GM23248 (cell line): Measurements from ENCODE around the gene GLYAT. TPM values are rescaled to one million over a fixed set of nuclear protein-coding genes. Genes with fewer than 3 reads are reported as not detected.

Source experiments
- DNase-seq: peaks from one replicate; pipeline ENCODE4 v3.0.0-alpha.2; 2015
- H2AFZ ChIP-seq: fragments of 200-600 bp; sonication (generic); 2 replicates; pipeline ENCODE4 v1.6.1; 2016; ENCODE audit warnings: antibody characterized with exemption
- H3F3A ChIP-seq: fragments of 200-600 bp; sonication (generic); 2 replicates; pipeline ENCODE4 v1.6.1; 2016; ENCODE audit warnings: mild to moderate bottlenecking, antibody characterized with exemption, mixed run types; ENCODE audit not compliant: insufficient read depth
- H3K27ac ChIP-seq: fragments of 200-600 bp; sonication (generic); 2 replicates; pipeline ENCODE4 v1.5.1; 2016; ENCODE audit warnings: mild to moderate bottlenecking
- H3K27me3 ChIP-seq: fragments of 200-600 bp; sonication (generic); replicated peaks from 2 replicates; pipeline ENCODE4 v1.6.1; 2016; ENCODE audit warnings: mild to moderate bottlenecking; ENCODE audit not compliant: insufficient read depth
- H3K36me3 ChIP-seq: fragments of 200-600 bp; sonication (generic); 2 replicates; pipeline ENCODE4 v1.6.1; 2016; ENCODE audit warnings: low read depth, mild to moderate bottlenecking
- H3K4me1 ChIP-seq: fragments of 200-600 bp; sonication (generic); 2 replicates; pipeline ENCODE4 v1.6.1; 2016; ENCODE audit warnings: mild to moderate bottlenecking; ENCODE audit not compliant: insufficient read depth
- H3K4me2 ChIP-seq: fragments of 200-600 bp; sonication (generic); one replicate; pipeline ENCODE4 v1.6.1; 2016; ENCODE audit warnings: mild to moderate bottlenecking; ENCODE audit not compliant: unreplicated experiment
- H3K4me3 ChIP-seq: fragments of 200-600 bp; sonication (generic); 2 replicates; pipeline ENCODE4 v1.5.1; 2016; ENCODE audit warnings: mild to moderate bottlenecking
- H3K79me2 ChIP-seq: fragments of 200-600 bp; sonication (generic); 2 replicates; pipeline ENCODE4 v1.6.1; 2016; ENCODE audit warnings: mild to moderate bottlenecking; ENCODE audit not compliant: insufficient read depth
- H3K9ac ChIP-seq: fragments of 200-600 bp; sonication (generic); 2 replicates; pipeline ENCODE4 v1.6.1; 2016; ENCODE audit warnings: mild to moderate bottlenecking
- H3K9me2 ChIP-seq: fragments of 200-600 bp; sonication (generic); 2 replicates; pipeline ENCODE4 v1.6.1; 2016; ENCODE audit warnings: mixed run types, mild to moderate bottlenecking, moderate library complexity; ENCODE audit not compliant: insufficient read depth
- H3K9me3 ChIP-seq: fragments of 200-600 bp; sonication (generic); one replicate; pipeline ENCODE4 v1.6.1; 2017; ENCODE audit warnings: low read depth
- H4K20me1 ChIP-seq: fragments of 200-600 bp; sonication (generic); 2 replicates; pipeline ENCODE4 v1.6.0; 2016; ENCODE audit not compliant: insufficient read depth
- EZH2 ChIP-seq: fragments of 200-600 bp; sonication (generic); IDR thresholded peaks from 2 replicates; pipeline ENCODE4 v1.6.1; 2018; ENCODE audit warnings: antibody characterized with exemption, mild to moderate bottlenecking; ENCODE audit not compliant: insufficient read depth, poor library complexity, severe bottlenecking
- EZH2phosphoT487 ChIP-seq: fragments of 200-600 bp; sonication (generic); IDR thresholded peaks from 2 replicates; pipeline ENCODE4 v1.6.1; 2018; ENCODE audit warnings: antibody characterized with exemption, moderate library complexity, mild to moderate bottlenecking, low read depth; ENCODE audit not compliant: insufficient read depth
- WGBS, 2 experiments: methylation state at CpG; one replicate each; pipeline ENCODE4 v1.1.6; 2015 to 2017; ENCODE audit warnings: low lambda C conversion rate in 2 of 2, low coverage in 1 of 2; ENCODE audit errors: missing lambda C conversion rate in 2 of 2; 5-methylcytosine and 5-hydroxymethylcytosine counted together
- in situ Hi-C: fragments of 300-500 bp; cut with MboI; formaldehyde crosslinking; loops from 2 replicates; pipeline ENCODE4 v1.15.0; 2020
- polyA plus RNA-seq: library from polyadenylated mRNA; unstranded; fragments of >200 nt; fragmentation: Nextera tagmentation; extraction: Ambion mirVana; gene quantifications from 2 replicates; pipeline ENCODE4 v1.2.1, GENCODE V29; 2016
- total RNA-seq: library from RNA; depleted of rRNA; stranded (reverse); fragments of >200 nt; shearing (Covaris generic); gene quantifications from 2 replicates; pipeline ENCODE4 v1.2.3, GENCODE V29; 2014

Gene GLYAT
- total and polyA plus RNA-seq, 2 experiments from 2014 or later: not detected

DNA sequence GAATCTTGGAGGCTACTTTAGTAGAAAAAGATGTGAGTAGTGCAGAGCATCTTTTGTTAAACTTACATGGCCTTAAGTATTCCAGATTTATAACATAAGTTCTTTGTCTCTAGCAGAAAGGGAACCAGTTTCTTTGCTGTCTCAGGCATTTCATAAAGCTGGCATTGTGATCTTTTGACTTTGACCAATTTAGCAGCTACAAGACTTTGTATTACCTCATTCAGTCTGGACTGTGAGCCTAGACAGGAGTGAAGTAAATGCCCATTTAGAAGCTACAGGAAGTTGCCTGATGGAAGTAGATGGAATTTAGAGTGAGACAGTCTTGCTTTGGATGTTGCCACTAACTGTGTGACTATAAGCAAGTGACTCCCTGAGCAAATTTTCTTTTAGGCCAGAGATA, 25.7 kb upstream of the GLYAT start:
- DNase-seq: no peak
- Histone ChIP-seq H3K4me2 (no peak overlapping the region), H3K9me3 (no peaks in the 10 kb centered on the region), H3K9ac (no peak overlapping the region), H3K79me2 (no peaks in the 10 kb centered on the region), H3K27me3 (peaks cover 8% of the 10 kb centered on the region; the same call in 1 of the 2 replicates), H3K4me3 (no peak overlapping the region), H3K4me1 (no peaks in the 10 kb centered on the region), H3K9me2 (no peaks in the 10 kb centered on the region), H3F3A (no peaks in the 10 kb centered on the region), H3K27ac (no peak overlapping the region), H2AFZ (no peak overlapping the region), H4K20me1 (no peaks in the 10 kb centered on the region), H3K36me3 (no peaks in the 10 kb centered on the region)
- TF ChIP-seq EZH2 (no peak), EZH2phosphoT487 (no peak)
- in situ Hi-C loops: no loop called here

DNA sequence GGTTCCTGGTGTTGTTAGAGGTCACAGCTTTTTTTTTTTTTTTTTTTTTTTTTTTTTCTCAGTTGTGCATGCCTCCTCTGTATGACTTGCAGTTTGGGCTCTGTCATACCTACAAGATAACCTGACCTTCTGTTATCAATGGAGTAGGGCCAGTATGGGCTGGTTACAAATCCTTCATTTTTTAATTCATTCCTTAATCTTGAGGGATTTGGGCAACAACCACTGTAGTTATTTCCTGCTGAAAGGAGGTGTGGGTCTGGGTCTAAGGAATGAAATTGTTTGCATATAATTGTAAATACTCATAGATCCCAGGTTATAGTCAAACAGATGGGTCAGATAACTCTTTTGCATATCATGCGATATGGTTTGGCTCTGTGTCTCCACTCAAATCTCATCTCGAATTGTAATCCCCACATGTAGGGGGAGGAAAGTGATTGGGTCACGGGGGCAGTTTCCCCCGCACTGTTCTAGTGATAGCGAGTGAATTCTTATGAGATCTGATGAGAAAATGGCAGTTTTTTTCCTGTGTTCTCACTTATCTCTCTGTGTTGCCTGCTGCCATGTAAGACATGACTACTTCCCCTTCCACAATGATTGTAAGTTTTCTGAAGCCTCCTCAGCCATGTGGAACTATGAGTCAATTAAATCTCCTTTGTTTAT, 14.1 kb upstream of the GLYAT start:
- Histone ChIP-seq H3K27me3 (0 out of 2 replicates have a peak, but pooled peaks cover 4% of the 10 kb centered on the region), H3K4me1 (no peaks in the 10 kb centered on the region), H3K9ac (no peak overlapping the region), H3K9me2 (no peaks in the 10 kb centered on the region), H3K36me3 (no peaks in the 10 kb centered on the region), H3K4me2 (no peak overlapping the region), H3F3A (no peaks in the 10 kb centered on the region), H3K4me3 (no peak overlapping the region), H3K9me3 (no peaks in the 10 kb centered on the region), H3K27ac (no peak overlapping the region), H3K79me2 (no peaks in the 10 kb centered on the region), H4K20me1 (no peaks in the 10 kb centered on the region), H2AFZ (no peak overlapping the region)
- WGBS, 2 experiments: 40 to 45% methylated on average over 5 of the region's 5 CpGs
- no peak for DNase-seq
- TF ChIP-seq EZH2phosphoT487 (no peak), EZH2 (no peak)
- in situ Hi-C loops: no loop called here

GRCh38 chr11:58744988-58745704, 13.4 kb upstream of the GLYAT start:
- Histone ChIP-seq H3K9me3 (no peaks in the 10 kb centered on the region), H3K27me3 (no peaks in the 10 kb centered on the region), H3K79me2 (no peaks in the 10 kb centered on the region), H3K4me1 (peaks cover 3% of the 10 kb centered on the region; the same call in 1 of the 2 replicates), H3K4me2 (no peak overlapping the region), H3K9me2 (no peaks in the 10 kb centered on the region), H3K27ac (no peak overlapping the region), H4K20me1 (no peaks in the 10 kb centered on the region), H3K9ac (no peak overlapping the region), H2AFZ (no peak overlapping the region), H3F3A (no peaks in the 10 kb centered on the region), H3K4me3 (no peak overlapping the region), H3K36me3 (no peaks in the 10 kb centered on the region)
- in situ Hi-C loops: no loop called here
- no peak for DNase-seq
- TF ChIP-seq EZH2 (no peak), EZH2phosphoT487 (no peak)

DNA sequence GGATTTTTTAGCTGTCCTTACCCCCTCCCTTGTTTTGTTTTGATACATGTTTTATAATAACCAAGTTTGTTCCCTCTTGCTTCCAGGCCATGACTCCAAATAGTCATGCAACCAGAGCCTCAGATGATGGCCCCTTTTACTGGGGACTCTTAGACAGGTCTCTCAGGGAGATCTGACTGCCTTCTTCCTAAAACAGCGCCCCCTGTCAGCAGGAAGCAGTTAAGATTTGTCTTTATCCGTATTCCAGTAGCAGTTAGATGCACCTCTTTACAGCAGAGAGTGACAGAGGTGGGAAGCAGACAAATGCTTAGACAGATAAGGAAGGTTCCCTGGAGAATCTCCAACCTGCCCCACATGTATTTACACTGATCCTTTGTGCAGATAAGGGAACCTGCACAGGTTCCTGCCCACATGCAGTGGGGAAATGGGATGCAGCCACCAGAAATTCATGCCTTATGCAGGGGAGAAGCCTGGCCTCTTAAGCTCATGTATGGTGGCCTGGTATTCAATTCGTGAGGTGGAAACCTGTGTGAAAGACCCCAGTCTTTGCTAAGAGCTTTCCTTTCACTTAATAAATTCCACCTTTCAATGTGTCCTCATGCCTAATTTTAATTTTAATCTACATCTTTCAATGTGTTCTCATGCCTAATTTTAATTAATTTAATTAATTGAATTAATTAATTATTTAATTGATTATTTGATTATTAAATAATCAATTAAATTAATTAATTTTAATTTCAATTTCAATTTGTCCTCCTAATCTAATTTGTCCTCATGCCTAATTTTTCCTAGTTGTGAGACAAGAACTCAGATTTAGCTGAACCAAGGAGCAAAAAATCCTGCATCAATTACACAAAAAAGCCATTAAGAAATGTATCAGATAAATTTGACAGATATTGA, 11.5 kb upstream of the GLYAT start:
- H3K27ac ChIP-seq: no peak overlapping the region
- no peak overlapping the region for H3K9ac ChIP-seq
- no peaks in the 10 kb centered on the region for H3K27me3 ChIP-seq
- H2AFZ ChIP-seq: no peak overlapping the region
- H3K4me1 ChIP-seq: peaks cover 4% of the 10 kb centered on the region; the same call in 1 of the 2 replicates
- no peaks in the 10 kb centered on the region for H3K9me2 ChIP-seq
- 8 to 12% methylated on average over 3 of the region's 3 CpGs for WGBS, 2 experiments
- TF ChIP-seq EZH2: no peak
- TF ChIP-seq EZH2phosphoT487: no peak
- H3F3A ChIP-seq: no peaks in the 10 kb centered on the region
- no peak overlapping the region for H3K4me3 ChIP-seq
- H3K9me3 ChIP-seq: no peaks in the 10 kb centered on the region
- no peaks in the 10 kb centered on the region for H3K36me3 ChIP-seq
- H4K20me1 ChIP-seq: no peaks in the 10 kb centered on the region
- in situ Hi-C loops: no loop called here
- H3K4me2 ChIP-seq: no peak overlapping the region
- no peaks in the 10 kb centered on the region for H3K79me2 ChIP-seq
- DNase-seq: no peak
